Measurements from ENCODE around the gene AMIGO3.
A peak's percentile ranks its signal among the peaks of the same experiment; 100 is the strongest.
"Not testable (repeated sequence)": the region's sequence is repeated elsewhere in the genome, so short reads cannot be mapped to it uniquely, and the experiment has no call there.

AMIGO3 gene

GRCh38 chr3:49699281-49699979 lies 20.1 kb downstream of the AMIGO3 start:
- H3K36me3 ChIP-seq (ENCODE audit: insufficient read depth, low read length), result peaks cover 56% of the 10 kb centered on the region
- H4K20me1 ChIP-seq (ENCODE audit: insufficient read depth, low read length), result peaks cover 7% of the 10 kb centered on the region
- H3K27ac ChIP-seq (ENCODE audit: low read length), result no peak overlapping the region
- TF ChIP-seq EZH2 (IDR thresholded peaks at IDR 0.05; ENCODE audit: borderline replicate concordance, low read depth, low read length, severe bottlenecking), result no peak
- no peak for TF ChIP-seq CTCF (IDR thresholded peaks at IDR 0.05; ENCODE audit: borderline replicate concordance, extremely low read depth, low read length, poor library complexity, severe bottlenecking)
- no peak for ATAC-seq (ENCODE audit: insufficient read depth, low read depth)
- no peaks in the 10 kb centered on the region for H3K9me3 ChIP-seq (ENCODE audit: insufficient read depth, low read length, severe bottlenecking)
- H3K4me2 ChIP-seq (ENCODE audit: insufficient read depth, low read length), result no peak overlapping the region
- H3K9ac ChIP-seq (ENCODE audit: low read depth, low read length), result no peak overlapping the region
- peaks cover 1% of the 10 kb centered on the region; the same call in 1 of the 2 replicates for H3K79me2 ChIP-seq (ENCODE audit: insufficient read depth, low read length)
- H3K27me3 ChIP-seq (ENCODE audit: insufficient read depth, low read length, poor library complexity), result no peaks in the 10 kb centered on the region
- no peak overlapping the region for H3K4me3 ChIP-seq (ENCODE audit: low read depth in 1 of 2, low read length in 2 of 2)
- no peak overlapping the region for H2AFZ ChIP-seq (ENCODE audit: low read depth, low read length)
- H3K4me1 ChIP-seq (ENCODE audit: insufficient read depth, low read length), result no peaks in the 10 kb centered on the region
- DNase-seq, result no peak

GRCh38 chr3:49695350-49696015 lies 24.0 kb downstream of the AMIGO3 start:
- Histone ChIP-seq H3K4me1 (ENCODE audit: insufficient read depth, low read length) (peaks cover 13% of the 10 kb centered on the region), H3K79me2 (ENCODE audit: insufficient read depth, low read length) (peaks cover 15% of the 10 kb centered on the region), H3K36me3 (ENCODE audit: insufficient read depth, low read length) (peaks cover 27% of the 10 kb centered on the region)
- DNase-seq; H3K4me3 ChIP-seq (ENCODE audit: low read depth in 1 of 2, low read length in 2 of 2); ATAC-seq (ENCODE audit: insufficient read depth, low read depth); H3K9me3 ChIP-seq (ENCODE audit: insufficient read depth, low read length, severe bottlenecking); H3K27me3 ChIP-seq (ENCODE audit: insufficient read depth, low read length, poor library complexity); H3K9ac ChIP-seq (ENCODE audit: low read depth, low read length); H2AFZ ChIP-seq (ENCODE audit: low read depth, low read length); H3K27ac ChIP-seq (ENCODE audit: low read length); H3K4me2 ChIP-seq (ENCODE audit: insufficient read depth, low read length); H4K20me1 ChIP-seq (ENCODE audit: insufficient read depth, low read length): not testable (repeated sequence)

- H3K79me2 ChIP-seq (ENCODE audit: insufficient read depth, low read length), result peaks cover 25% of the 10 kb centered on the region
- H3K9me3 ChIP-seq (ENCODE audit: insufficient read depth, low read length, severe bottlenecking), result not testable (repeated sequence)
Observed at GRCh38 chr3:49694409-49695070, 24.9 kb downstream of the AMIGO3 start.

GRCh38 chr3:49691481-49691880 lies 28.0 kb downstream of the AMIGO3 start:
- ATAC-seq (ENCODE audit: insufficient read depth, low read depth); H3K9ac ChIP-seq (ENCODE audit: low read depth, low read length); H3K9me3 ChIP-seq (ENCODE audit: insufficient read depth, low read length, severe bottlenecking); H2AFZ ChIP-seq (ENCODE audit: low read depth, low read length); H3K27ac ChIP-seq (ENCODE audit: low read length); H4K20me1 ChIP-seq (ENCODE audit: insufficient read depth, low read length); H3K36me3 ChIP-seq (ENCODE audit: insufficient read depth, low read length); H3K27me3 ChIP-seq (ENCODE audit: insufficient read depth, low read length, poor library complexity); DNase-seq: not testable (repeated sequence)
- Histone ChIP-seq H3K4me2 (ENCODE audit: insufficient read depth, low read length) (peak overlapping the region; percentile 69), H3K4me3 (ENCODE audit: low read depth in 1 of 2, low read length in 2 of 2) (peak overlapping the region in 1 of 2 experiments; percentile 81; a peak in 1 of 4 replicates), H3K4me1 (ENCODE audit: insufficient read depth, low read length) (peaks cover 28% of the 10 kb centered on the region), H3K79me2 (ENCODE audit: insufficient read depth, low read length) (peaks cover 29% of the 10 kb centered on the region)

More at GRCh38 chr3:49694409-49695070, 24.9 kb downstream of the AMIGO3 start:
- not testable (repeated sequence) for H3K27me3 ChIP-seq (ENCODE audit: insufficient read depth, low read length, poor library complexity); H3K4me3 ChIP-seq (ENCODE audit: low read depth in 1 of 2, low read length in 2 of 2); H4K20me1 ChIP-seq (ENCODE audit: insufficient read depth, low read length); H3K9ac ChIP-seq (ENCODE audit: low read depth, low read length); ATAC-seq (ENCODE audit: insufficient read depth, low read depth); H3K27ac ChIP-seq (ENCODE audit: low read length); DNase-seq; H3K4me2 ChIP-seq (ENCODE audit: insufficient read depth, low read length); H2AFZ ChIP-seq (ENCODE audit: low read depth, low read length)
- Histone ChIP-seq H3K36me3 (ENCODE audit: insufficient read depth, low read length) (peaks cover 18% of the 10 kb centered on the region), H3K4me1 (ENCODE audit: insufficient read depth, low read length) (peaks cover 19% of the 10 kb centered on the region)

- H3K27ac ChIP-seq (ENCODE audit: low read length); H2AFZ ChIP-seq (ENCODE audit: low read depth, low read length); H3K36me3 ChIP-seq (ENCODE audit: insufficient read depth, low read length); ATAC-seq (ENCODE audit: insufficient read depth, low read depth); DNase-seq; H3K27me3 ChIP-seq (ENCODE audit: insufficient read depth, low read length, poor library complexity); H4K20me1 ChIP-seq (ENCODE audit: insufficient read depth, low read length); H3K9me3 ChIP-seq (ENCODE audit: insufficient read depth, low read length, severe bottlenecking): not testable (repeated sequence)
- peak overlapping the region in 1 of 2 experiments; percentile 81; a peak in 2 of 4 replicates for H3K4me3 ChIP-seq (ENCODE audit: low read depth in 1 of 2, low read length in 2 of 2)
- peaks cover 29% of the 10 kb centered on the region for H3K79me2 ChIP-seq (ENCODE audit: insufficient read depth, low read length)
- H3K9ac ChIP-seq (ENCODE audit: low read depth, low read length), result peak overlapping the region; percentile 79; the same call in 1 of the 2 replicates
- H3K4me1 ChIP-seq (ENCODE audit: insufficient read depth, low read length), result peaks cover 28% of the 10 kb centered on the region
- H3K4me2 ChIP-seq (ENCODE audit: insufficient read depth, low read length), result peak overlapping the region; percentile 69
Observed at GRCh38 chr3:49690856-49691255, 28.6 kb downstream of the AMIGO3 start.

- not testable (repeated sequence) for H4K20me1 ChIP-seq (ENCODE audit: insufficient read depth, low read length); H3K36me3 ChIP-seq (ENCODE audit: insufficient read depth, low read length); H3K27me3 ChIP-seq (ENCODE audit: insufficient read depth, low read length, poor library complexity); H3K9me3 ChIP-seq (ENCODE audit: insufficient read depth, low read length, severe bottlenecking); DNase-seq
- peak; percentile 11; the same call in 1 of the 3 replicates for ATAC-seq (ENCODE audit: insufficient read depth, low read depth)
- peak overlapping the region; percentile 89 for H3K27ac ChIP-seq (ENCODE audit: low read length)
- peak overlapping the region; percentile 69 for H3K4me2 ChIP-seq (ENCODE audit: insufficient read depth, low read length)
- peak overlapping the region; percentile 73 for H2AFZ ChIP-seq (ENCODE audit: low read depth, low read length)
- peaks cover 28% of the 10 kb centered on the region for H3K4me1 ChIP-seq (ENCODE audit: insufficient read depth, low read length)
- peak overlapping the region; percentile 70 to 81; a peak in 3 of 4 replicates for H3K4me3 ChIP-seq (ENCODE audit: low read depth in 1 of 2, low read length in 2 of 2)
- peak overlapping the region; percentile 79 for H3K9ac ChIP-seq (ENCODE audit: low read depth, low read length)
- peaks cover 29% of the 10 kb centered on the region for H3K79me2 ChIP-seq (ENCODE audit: insufficient read depth, low read length)
Observed at GRCh38 chr3:49689908-49690624, 29.4 kb downstream of the AMIGO3 start.
